ENCODE data around the gene PISD. TPM values are rescaled to one million over a fixed set of nuclear protein-coding genes. Genes with fewer than 3 reads are reported as not detected.

The PISD gene
- total and polyA plus RNA-seq, 8 donors: 10.3 to 99.8 (median 24.7) TPM

DNA sequence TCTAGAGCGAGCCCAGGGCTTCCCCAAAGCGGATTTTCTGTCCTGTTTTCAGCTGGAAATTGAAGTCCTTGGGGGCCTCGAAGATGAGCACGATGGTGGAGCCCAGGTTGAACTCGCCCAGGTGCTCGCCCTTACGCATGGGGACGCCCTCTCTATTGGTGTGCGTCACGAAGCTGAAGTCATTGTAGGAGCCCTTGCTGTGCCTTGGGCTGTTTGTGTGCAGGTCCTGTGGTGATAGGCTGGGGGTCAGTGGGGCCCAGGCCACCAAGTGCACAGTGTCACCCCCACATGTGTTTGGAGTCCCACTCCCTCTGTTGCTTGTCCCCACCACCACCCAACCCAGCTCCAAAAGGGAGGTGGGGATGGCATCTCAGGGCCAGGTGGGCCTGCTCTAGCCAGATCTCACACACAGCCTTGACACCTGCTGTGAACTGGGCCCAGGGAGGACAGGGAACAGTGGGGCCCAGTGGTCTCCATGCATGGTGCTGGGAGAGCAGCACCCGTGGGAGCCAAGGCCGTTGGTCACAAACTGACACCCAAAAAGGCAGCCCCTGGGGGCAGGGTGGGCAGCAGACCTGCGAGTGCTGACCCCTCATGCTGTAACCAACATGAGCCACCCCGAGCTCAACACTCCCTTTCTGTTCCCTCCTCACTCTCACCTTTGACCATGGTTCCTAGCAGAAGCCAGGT lies 42.3 kb downstream of the PISD start:
- TF ChIP-seq POLR2A (IDR thresholded peaks at IDR 0.05): no peak
- Histone ChIP-seq H3K9me3 (no peaks in the 10 kb centered on the region), H3K27me3 (no peaks in the 10 kb centered on the region), H3K27ac (no peak overlapping the region), H3K4me3 (no peak overlapping the region), H3K36me3 (peaks cover 40 to 78% (median 77%) of the 10 kb centered on the region in 4 donors), H3K4me1 (peaks cover 5 to 36% (median 17%) of the 10 kb centered on the region in 4 donors)
- no peak for DNase-seq
- WGBS, 5 donors: 90 to 94% (median 91%) methylated on average over 13 to 14 of the region's 14 CpGs
- intact Hi-C loops (cut with DNase I; ENCODE audit: low total_unique reads): no loop called here

DNA sequence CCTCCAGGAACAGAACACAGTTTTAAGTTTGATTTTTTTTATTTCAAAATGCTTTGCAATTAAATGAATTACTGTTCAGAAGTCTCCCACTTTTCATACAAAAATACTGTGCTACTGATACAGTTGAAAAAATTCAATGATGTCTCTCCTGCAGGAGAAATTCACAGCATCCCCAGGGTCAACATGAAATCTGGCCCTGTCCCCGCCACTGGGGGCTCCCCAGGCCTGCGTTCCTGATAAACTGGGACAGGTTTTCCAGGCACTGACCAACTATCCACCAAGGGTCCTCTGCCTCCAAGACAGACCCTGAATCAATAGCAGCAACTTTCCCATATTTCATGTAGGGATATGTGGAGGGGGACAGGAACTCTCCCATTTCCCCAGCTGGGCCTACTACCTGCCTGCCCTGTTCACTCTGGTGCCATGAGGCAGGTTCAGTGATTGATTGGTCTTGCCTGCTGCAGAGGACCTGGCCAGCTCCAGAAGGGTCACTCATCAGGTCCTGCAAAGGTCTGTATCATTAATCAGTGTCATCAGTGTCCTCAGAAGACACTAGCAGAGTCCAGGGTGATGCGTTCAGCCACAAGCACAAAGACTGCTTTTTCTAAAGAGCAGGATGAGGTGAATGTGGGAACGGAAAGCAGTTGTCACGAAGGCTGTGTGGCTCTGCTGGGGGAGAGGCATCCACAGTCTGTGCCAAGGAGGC lies 43.4 kb downstream of the PISD start:
- Histone ChIP-seq H3K4me1 (peaks cover 5 to 25% (median 16%) of the 10 kb centered on the region in 4 donors), H3K4me3 (no peak overlapping the region), H3K36me3 (peaks cover 40 to 82% (median 74%) of the 10 kb centered on the region in 4 donors), H3K27me3 (no peaks in the 10 kb centered on the region), H3K9me3 (no peaks in the 10 kb centered on the region), H3K27ac (no peak overlapping the region)
- intact Hi-C loops (cut with DNase I; ENCODE audit: low total_unique reads): no loop called here
- no peak for DNase-seq
- TF ChIP-seq POLR2AphosphoS5 (IDR thresholded peaks at IDR 0.05): no peak
- no peak for TF ChIP-seq EP300 (IDR thresholded peaks at IDR 0.05)
- WGBS, 5 donors: 78 to 88% (median 84%) methylated on average over 5 of the region's 5 CpGs

DNA sequence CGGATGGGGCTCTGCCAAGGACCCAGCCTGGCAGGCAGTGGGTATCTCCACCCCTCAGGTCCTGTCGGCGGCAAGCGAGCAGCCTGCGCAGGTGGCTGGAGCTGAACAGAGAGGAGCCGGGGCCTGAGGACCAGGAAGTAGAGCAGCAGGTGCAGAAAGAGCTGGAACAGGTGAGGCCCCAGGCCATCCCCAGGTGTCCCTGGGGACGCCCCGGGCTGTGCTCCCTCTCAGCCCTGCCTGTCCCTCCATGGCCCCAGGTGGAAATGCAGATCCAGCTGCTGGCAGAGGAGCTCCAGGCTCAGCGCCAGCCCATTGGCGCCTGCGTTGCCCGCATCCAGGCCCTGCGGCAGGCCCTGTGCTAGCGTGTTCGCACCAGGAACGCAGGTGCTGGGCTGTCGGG lies 44.0 kb downstream of the PISD start:
- Histone ChIP-seq H3K27ac (no peak overlapping the region), H3K36me3 (peaks cover 40 to 82% (median 69%) of the 10 kb centered on the region in 4 donors), H3K27me3 (no peaks in the 10 kb centered on the region), H3K4me3 (no peak overlapping the region), H3K4me1 (peaks cover 5 to 25% (median 16%) of the 10 kb centered on the region in 4 donors), H3K9me3 (no peaks in the 10 kb centered on the region)
- 78 to 90% (median 86%) methylated on average over 10 to 17 of the region's 17 CpGs for WGBS, 5 donors
- intact Hi-C loops (cut with DNase I; ENCODE audit: low total_unique reads): no loop called here
- DNase-seq: no peak
- no peak for TF ChIP-seq EP300 (IDR thresholded peaks at IDR 0.05)
- TF ChIP-seq, protein P1, sequence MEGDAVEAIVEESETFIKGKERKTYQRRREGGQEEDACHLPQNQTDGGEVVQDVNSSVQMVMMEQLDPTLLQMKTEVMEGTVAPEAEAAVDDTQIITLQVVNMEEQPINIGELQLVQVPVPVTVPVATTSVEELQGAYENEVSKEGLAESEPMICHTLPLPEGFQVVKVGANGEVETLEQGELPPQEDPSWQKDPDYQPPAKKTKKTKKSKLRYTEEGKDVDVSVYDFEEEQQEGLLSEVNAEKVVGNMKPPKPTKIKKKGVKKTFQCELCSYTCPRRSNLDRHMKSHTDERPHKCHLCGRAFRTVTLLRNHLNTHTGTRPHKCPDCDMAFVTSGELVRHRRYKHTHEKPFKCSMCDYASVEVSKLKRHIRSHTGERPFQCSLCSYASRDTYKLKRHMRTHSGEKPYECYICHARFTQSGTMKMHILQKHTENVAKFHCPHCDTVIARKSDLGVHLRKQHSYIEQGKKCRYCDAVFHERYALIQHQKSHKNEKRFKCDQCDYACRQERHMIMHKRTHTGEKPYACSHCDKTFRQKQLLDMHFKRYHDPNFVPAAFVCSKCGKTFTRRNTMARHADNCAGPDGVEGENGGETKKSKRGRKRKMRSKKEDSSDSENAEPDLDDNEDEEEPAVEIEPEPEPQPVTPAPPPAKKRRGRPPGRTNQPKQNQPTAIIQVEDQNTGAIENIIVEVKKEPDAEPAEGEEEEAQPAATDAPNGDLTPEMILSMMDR (IDR thresholded peaks at IDR 0.05): no peak
- TF ChIP-seq POLR2AphosphoS5 (IDR thresholded peaks at IDR 0.05): no peak
- no peak for TF ChIP-seq POLR2A (IDR thresholded peaks at IDR 0.05)

DNA sequence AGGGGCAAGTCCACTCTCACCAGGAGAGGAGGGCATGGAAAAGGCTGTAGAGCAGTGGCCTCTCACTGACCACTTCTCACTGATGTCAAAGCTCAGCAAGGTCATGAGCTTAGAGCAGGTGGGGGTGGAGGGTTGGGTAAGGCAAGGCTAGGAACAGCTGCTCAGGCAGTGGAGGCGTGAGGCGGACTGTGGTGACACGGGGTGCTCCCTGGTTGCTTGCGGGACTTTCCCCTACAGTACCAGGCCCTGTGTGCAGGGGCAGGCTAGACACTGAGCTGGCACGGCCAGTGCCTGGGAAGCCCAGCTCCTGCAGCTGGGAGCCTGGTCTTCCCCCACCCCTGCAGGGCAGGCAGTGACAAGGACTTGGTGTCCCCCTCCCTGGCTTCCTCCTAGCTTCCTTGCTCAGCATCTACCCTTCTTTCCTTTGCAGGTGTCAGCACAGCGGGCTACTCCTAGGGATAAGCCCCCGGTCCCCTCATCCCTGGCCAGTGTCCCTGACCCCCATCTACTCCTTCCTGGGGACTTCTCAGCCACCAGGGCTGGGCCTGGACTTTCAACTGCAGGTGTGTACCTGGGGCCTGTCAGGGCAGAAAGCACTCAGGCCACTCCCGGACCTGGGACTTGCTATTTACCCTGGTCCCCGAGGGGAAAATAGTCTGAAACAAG lies 45.6 kb downstream of the PISD start:
- 65 to 75% (median 72%) methylated on average over 5 to 9 of the region's 9 CpGs for WGBS, 5 donors
- intact Hi-C loops (cut with DNase I; ENCODE audit: low total_unique reads): no loop called here
- no peaks in the 10 kb centered on the region for H3K9me3 ChIP-seq
- peak overlapping the region in 1 of 5 donors; percentile 7 for H3K27ac ChIP-seq
- no peaks in the 10 kb centered on the region for H3K27me3 ChIP-seq
- peak in 1 of 2 donors; percentile 42 for DNase-seq
- peaks cover 36 to 72% (median 56%) of the 10 kb centered on the region in 4 donors for H3K36me3 ChIP-seq
- TF ChIP-seq POLR2A (IDR thresholded peaks at IDR 0.05) (no peak), EP300 (IDR thresholded peaks at IDR 0.05) (no peak), POLR2AphosphoS5 (IDR thresholded peaks at IDR 0.05) (no peak)
- TF ChIP-seq, protein P1 (IDR thresholded peaks at IDR 0.05): no peak
- no peak overlapping the region for H3K4me3 ChIP-seq
- H3K4me1 ChIP-seq: peaks cover 5 to 25% (median 16%) of the 10 kb centered on the region in 4 donors

DNA sequence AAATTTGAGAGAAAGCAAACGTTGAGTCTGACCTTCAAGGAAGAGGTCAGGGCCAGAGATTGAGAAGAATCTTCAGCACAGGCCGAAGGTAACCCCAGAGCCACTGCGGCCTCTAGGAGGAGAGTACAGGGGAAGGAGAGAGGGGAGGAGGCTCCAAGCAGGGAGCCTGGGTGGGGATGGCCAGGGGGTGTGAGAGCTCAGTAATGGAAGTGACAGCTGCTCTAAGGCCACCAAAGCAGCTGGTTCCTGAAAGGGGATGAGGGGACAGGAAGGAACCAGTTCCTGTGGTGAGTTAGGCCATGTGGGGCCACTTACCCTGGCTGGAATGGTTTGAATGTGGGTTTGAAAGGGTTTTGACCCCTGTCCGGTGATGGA lies 46.1 kb downstream of the PISD start:
- WGBS, 5 donors: 56 to 67% (median 59%) methylated on average over 4 of the region's 4 CpGs
- intact Hi-C loops (cut with DNase I; ENCODE audit: low total_unique reads): no loop called here
- TF ChIP-seq POLR2A (IDR thresholded peaks at IDR 0.05): no peak
- TF ChIP-seq, protein P1 (IDR thresholded peaks at IDR 0.05): no peak
- TF ChIP-seq POLR2AphosphoS5 (IDR thresholded peaks at IDR 0.05): no peak
- no peak for TF ChIP-seq EP300 (IDR thresholded peaks at IDR 0.05)
- no peak overlapping the region for H3K27ac ChIP-seq
- H3K27me3 ChIP-seq: no peaks in the 10 kb centered on the region
- no peak overlapping the region for H3K4me3 ChIP-seq
- H3K36me3 ChIP-seq: peaks cover 31 to 72% (median 56%) of the 10 kb centered on the region in 4 donors
- H3K9me3 ChIP-seq: no peaks in the 10 kb centered on the region
- DNase-seq: no peak
- peaks cover 5 to 25% (median 19%) of the 10 kb centered on the region in 4 donors for H3K4me1 ChIP-seq

All from stomach (tissue), 9 donors.